A673 (cell line): ENCODE measurements around the gene SLFN14. TPM values are rescaled to one million over a fixed set of nuclear protein-coding genes. Genes with fewer than 3 reads are reported as not detected.

ENCODE experiments used
- BruUV-seq: library from RNA; stranded (reverse); fragments of 400-500 nt; replicated peaks from 2 replicates; lab custom pipeline; 2021; lab: Mats Ljungman, UMichigan
- CTCF ChIA-PET: fragments of 300-600 bp; sonication (Branson Sonifier 250); formaldehyde crosslinking; loops from one replicate; lab custom pipeline; 2022; ENCODE audit warnings: antibody characterized with exemption; lab: Charles Lee
- POLR2A ChIA-PET: fragments of 300-600 bp; sonication (Branson Sonifier 250); formaldehyde crosslinking; loops from one replicate; lab custom pipeline; 2022; ENCODE audit warnings: antibody characterized with exemption; ENCODE audit not compliant: low non-redundant PET; lab: Charles Lee
- DNase-seq: peaks from one replicate; pipeline ENCODE4 v3.0.0-alpha.2; 2015; ENCODE audit warnings: low spot score
- H3K27ac ChIP-seq: fragments of 200-600 bp; sonication (generic); 2 replicates; pipeline ENCODE4 v1.5.1; 2016; ENCODE audit warnings: mixed run types, low read depth, mild to moderate bottlenecking, mixed read lengths, antibody characterized with exemption, low read length; ENCODE audit not compliant: poor library complexity, severe bottlenecking
- H3K27me3 ChIP-seq: fragments of 200-600 bp; sonication (generic); replicated peaks from 2 replicates; pipeline ENCODE4 v1.6.1; 2017; ENCODE audit warnings: mixed run types, low read depth, mild to moderate bottlenecking, mixed read lengths, antibody characterized with exemption, low read length; ENCODE audit not compliant: insufficient read depth, poor library complexity
- H3K36me3 ChIP-seq: fragments of 200-600 bp; sonication (generic); 2 replicates; pipeline ENCODE4 v1.6.1; 2016; ENCODE audit warnings: mixed run types, mild to moderate bottlenecking, mixed read lengths, antibody characterized with exemption, low read length; ENCODE audit not compliant: insufficient read depth, poor library complexity, severe bottlenecking
- H3K4me1 ChIP-seq: fragments of 200-600 bp; sonication (generic); 2 replicates; pipeline ENCODE4 v1.6.1; 2017; ENCODE audit warnings: mixed run types, mild to moderate bottlenecking, mixed read lengths, antibody characterized with exemption, low read length; ENCODE audit not compliant: insufficient read depth, poor library complexity, severe bottlenecking
- H3K4me3 ChIP-seq: fragments of 200-600 bp; sonication (generic); 2 replicates; pipeline ENCODE4 v1.5.1; 2016; ENCODE audit warnings: low read depth, mixed run types, mild to moderate bottlenecking, mixed read lengths, low read length; ENCODE audit not compliant: poor library complexity, severe bottlenecking
- H3K9me3 ChIP-seq: fragments of 200-600 bp; sonication (generic); 2 replicates; pipeline ENCODE4 v1.6.1; 2016; ENCODE audit warnings: mixed run types, low read depth, mild to moderate bottlenecking, mixed read lengths, antibody characterized with exemption, low read length; ENCODE audit not compliant: poor library complexity, severe bottlenecking
- CTCF ChIP-seq: fragments of 300-800, 200-600 bp; sonication (generic); conservative IDR thresholded peaks from 2 replicates; pipeline ENCODE4 v1.5.1; 2017; ENCODE audit warnings: low read depth, mild to moderate bottlenecking, antibody characterized with exemption, low read length, moderate library complexity, mixed read lengths
- EZH2 ChIP-seq: fragments of 200-600 bp; sonication (generic); IDR thresholded peaks from 2 replicates; pipeline ENCODE4 v1.6.1; 2017; ENCODE audit warnings: borderline replicate concordance, low read depth, mild to moderate bottlenecking, mixed read lengths, antibody characterized with exemption, low read length; ENCODE audit not compliant: poor library complexity, severe bottlenecking
- intact Hi-C: fragments of 100-400 bp; cut with micrococcal nuclease; formaldehyde crosslinking; loops from one replicate; pipeline ENCODE4 v1.10.0; 2022; ENCODE audit not compliant: unreplicated experiment
- total RNA-seq: library from RNA; stranded (reverse); gene quantifications from 2 replicates; pipeline ENCODE4 v1.2.3, GENCODE V29; 2021

The SLFN14 gene
- total RNA-seq, 1 experiment from 2014 or later = not detected

- Histone ChIP-seq H3K27me3 (no peaks in the 10 kb centered on the region), H3K27ac (peak within 1 kb of the TSS; percentile 92), H3K9me3 (no peaks in the 10 kb centered on the region), H3K36me3 (no peaks in the 10 kb centered on the region), H3K4me3 (peak within 1 kb of the TSS; percentile 82), H3K4me1 (peaks cover 11% of the 10 kb centered on the region)
- POLR2A ChIA-PET = no interaction called here
- intact Hi-C loops = no loop called here
- BruUV-seq = TSS peak; percentile 77
- CTCF ChIA-PET = no interaction called here
- DNase-seq = peak; percentile 88
- no peak for TF ChIP-seq EZH2
- no peak for TF ChIP-seq CTCF
These were observed 26.7 kb upstream of the SLFN14 start, which contains the start of gene AP2B1 for GRCh38 chr17:35587074-35587961. AP2B1 (plus strand) TSS chr17:35587322; CDS start chr17:35594031, 6,709 bp downstream.

GRCh38 chr17:35586569-35587073, 26.0 kb upstream of the SLFN14 start:
- TF ChIP-seq CTCF (no peak), EZH2 (no peak)
- DNase-seq = no peak
- no peaks in the 10 kb centered on the region for H3K27me3 ChIP-seq
- H3K9me3 ChIP-seq = no peaks in the 10 kb centered on the region
- H3K4me1 ChIP-seq = peaks cover 11% of the 10 kb centered on the region
- ChIA-PET CTCF (no interaction called here), POLR2A (no interaction called here)
- H3K4me3 ChIP-seq = peak overlapping the region; percentile 82
- H3K36me3 ChIP-seq = no peaks in the 10 kb centered on the region
- intact Hi-C loops = no loop called here
- TSS peak; percentile 99 for BruUV-seq
- H3K27ac ChIP-seq = peak overlapping the region; percentile 92

- Histone ChIP-seq H3K9me3 (no peaks in the 10 kb centered on the region), H3K4me1 (peaks cover 9% of the 10 kb centered on the region), H3K36me3 (no peaks in the 10 kb centered on the region), H3K4me3 (no peak overlapping the region), H3K27me3 (no peaks in the 10 kb centered on the region), H3K27ac (no peak overlapping the region)
- intact Hi-C loops = no loop called here
- TF ChIP-seq EZH2 (no peak), CTCF (no peak)
- BruUV-seq = no TSS peak
- ChIA-PET POLR2A (no interaction called here), CTCF (no interaction called here)
- DNase-seq = no peak
These were observed 23.4 kb upstream of the SLFN14 start for GRCh38 chr17:35584061-35584460.
